Measurements from ENCODE around the gene SLC1A2. TPM values are rescaled to one million over a fixed set of nuclear protein-coding genes. Genes with fewer than 3 reads are reported as not detected.

SLC1A2 gene
- total RNA-seq, 2 experiments from 2014 or later: not detected

GRCh38 chr11:35363854-35364780 lies 55.2 kb downstream of the SLC1A2 start:
- Histone ChIP-seq H3K9me3 (ENCODE audit: low read length) (no peaks in the 10 kb centered on the region), H3K27ac (ENCODE audit: low read depth, low read length, poor library complexity, severe bottlenecking) (no peak overlapping the region), H3K4me3 (ENCODE audit: low read depth, low read length, poor library complexity, severe bottlenecking) (no peak overlapping the region), H4K20me1 (ENCODE audit: insufficient read depth, low read length) (no peaks in the 10 kb centered on the region), H3K9me2 (ENCODE audit: insufficient read depth, low read length) (no peaks in the 10 kb centered on the region), H3K79me2 (ENCODE audit: insufficient read depth, low read depth, low read length) (no peaks in the 10 kb centered on the region), H3K36me3 (ENCODE audit: insufficient read depth, low read length) (no peaks in the 10 kb centered on the region), H3K4me1 (ENCODE audit: insufficient read depth, low read length, poor library complexity, severe bottlenecking) (no peaks in the 10 kb centered on the region), H3K4me2 (ENCODE audit: low read length) (no peak overlapping the region), H2AFZ (ENCODE audit: low read length) (no peak overlapping the region)
- ChIA-PET POLR2A (interaction anchor here (0.5 to 1.2 kb wide), 3 partner anchors 10 to 436 kb away, joined by 3 to 4 read pairs (median 3); no protein-coding TSS in a partner anchor), CTCF (ENCODE audit: unreplicated experiment) (interaction anchor here (1.2 kb wide), 1 partner anchor 14 kb away, joined by 5 read pairs; no protein-coding TSS in a partner anchor)
- intact Hi-C loops (cut with micrococcal nuclease; ENCODE audit: unreplicated experiment): no loop called here
- BruUV-seq (replicated peaks): no TSS peak
- DNase-seq (ENCODE audit: low spot score): no peak
- TF ChIP-seq EZH2phosphoT487 (IDR thresholded peaks at IDR 0.05; ENCODE audit: borderline replicate concordance, low read depth, low read length) (no peak), CTCF (conservative IDR thresholded peaks at IDR 0.05; ENCODE audit: low read length) (no peak)

- Histone ChIP-seq H3K9me2 (ENCODE audit: insufficient read depth, low read length) (no peaks in the 10 kb centered on the region), H3K9me3 (ENCODE audit: low read length) (no peaks in the 10 kb centered on the region), H3K4me2 (ENCODE audit: low read length) (no peak overlapping the region), H3K4me3 (ENCODE audit: low read depth, low read length, poor library complexity, severe bottlenecking) (no peak overlapping the region), H3K79me2 (ENCODE audit: insufficient read depth, low read depth, low read length) (no peaks in the 10 kb centered on the region), H2AFZ (ENCODE audit: low read length) (no peak overlapping the region), H3K36me3 (ENCODE audit: insufficient read depth, low read length) (no peaks in the 10 kb centered on the region), H3K27ac (ENCODE audit: low read depth, low read length, poor library complexity, severe bottlenecking) (no peak overlapping the region), H4K20me1 (ENCODE audit: insufficient read depth, low read length) (no peaks in the 10 kb centered on the region), H3K4me1 (ENCODE audit: insufficient read depth, low read length, poor library complexity, severe bottlenecking) (no peaks in the 10 kb centered on the region)
- ChIA-PET POLR2A (interaction anchor here (0.5 to 1.2 kb wide), 2 partner anchors 10 to 435 kb away, joined by 3 to 4 read pairs; no protein-coding TSS in a partner anchor), CTCF (ENCODE audit: unreplicated experiment) (interaction anchor here (1.2 kb wide), 1 partner anchor 15 kb away, joined by 5 read pairs; no protein-coding TSS in a partner anchor)
- TF ChIP-seq EZH2phosphoT487 (IDR thresholded peaks at IDR 0.05; ENCODE audit: borderline replicate concordance, low read depth, low read length) (no peak), CTCF (conservative IDR thresholded peaks at IDR 0.05; ENCODE audit: low read length) (no peak)
- intact Hi-C loops (cut with micrococcal nuclease; ENCODE audit: unreplicated experiment): no loop called here
- DNase-seq (ENCODE audit: low spot score): no peak
- BruUV-seq (replicated peaks): no TSS peak
Observed at GRCh38 chr11:35363246-35363801, 56.0 kb downstream of the SLC1A2 start.
